GM18520 (cell line): ENCODE results near the gene GANAB.
"Not testable (repeated sequence)": the region's sequence is repeated elsewhere in the genome, so short reads cannot be mapped to it uniquely, and the experiment has no call there.

Experiments used
- ATAC-seq: cut with Tn5 transposase; IDR thresholded peaks from one replicate; pipeline ENCODE4 v1.9.1; 2021; ENCODE audit not compliant: unreplicated experiment

The GANAB gene

DNA sequence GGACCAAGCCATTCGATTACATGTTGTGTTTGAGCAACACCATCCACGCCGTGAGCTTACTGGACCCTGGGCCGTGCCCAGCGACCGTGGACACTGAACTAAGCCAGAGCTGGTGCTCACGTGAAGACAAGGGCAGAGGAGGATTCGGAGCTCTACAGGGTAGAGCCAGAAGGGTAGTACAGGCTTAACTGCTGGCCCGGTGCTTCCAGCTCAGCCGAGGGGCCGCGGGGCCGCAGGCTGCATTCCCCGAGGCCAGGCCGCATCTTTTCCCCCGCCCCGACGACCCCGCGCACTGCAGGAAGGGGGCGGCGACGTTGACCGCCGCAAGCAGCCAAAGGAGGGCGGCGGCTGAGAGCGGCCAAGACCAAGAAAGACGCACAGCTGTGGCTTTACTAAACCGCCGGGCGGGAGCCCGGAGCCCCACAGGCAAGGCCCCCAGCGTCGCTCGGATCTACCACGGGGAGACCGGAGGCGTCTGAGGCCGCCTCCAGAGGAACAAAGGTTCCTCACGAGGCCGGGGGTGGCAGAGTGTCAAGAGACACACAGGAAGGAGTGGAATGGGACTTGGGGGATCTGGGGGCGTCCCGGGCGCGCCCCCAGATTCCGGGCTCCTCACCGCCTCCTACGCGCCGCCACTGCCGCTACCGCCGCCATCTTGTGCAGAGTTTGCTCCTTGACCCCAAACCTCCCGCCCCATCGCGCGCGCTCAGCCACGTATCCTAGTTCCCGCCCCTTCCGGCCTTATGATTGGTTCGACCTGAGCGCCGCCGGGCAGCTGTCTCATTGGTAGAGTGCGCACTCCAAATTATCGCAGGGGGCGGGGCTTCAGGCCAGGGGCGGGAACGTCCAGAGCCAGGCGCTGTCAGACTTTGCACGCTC is at the start of gene GANAB:
GANAB (minus strand) TSS at position 668 of the 879 bp plus-strand sequence; CDS start at position 654, 14 bp downstream.
- peak; percentile 81 for ATAC-seq

DNA sequence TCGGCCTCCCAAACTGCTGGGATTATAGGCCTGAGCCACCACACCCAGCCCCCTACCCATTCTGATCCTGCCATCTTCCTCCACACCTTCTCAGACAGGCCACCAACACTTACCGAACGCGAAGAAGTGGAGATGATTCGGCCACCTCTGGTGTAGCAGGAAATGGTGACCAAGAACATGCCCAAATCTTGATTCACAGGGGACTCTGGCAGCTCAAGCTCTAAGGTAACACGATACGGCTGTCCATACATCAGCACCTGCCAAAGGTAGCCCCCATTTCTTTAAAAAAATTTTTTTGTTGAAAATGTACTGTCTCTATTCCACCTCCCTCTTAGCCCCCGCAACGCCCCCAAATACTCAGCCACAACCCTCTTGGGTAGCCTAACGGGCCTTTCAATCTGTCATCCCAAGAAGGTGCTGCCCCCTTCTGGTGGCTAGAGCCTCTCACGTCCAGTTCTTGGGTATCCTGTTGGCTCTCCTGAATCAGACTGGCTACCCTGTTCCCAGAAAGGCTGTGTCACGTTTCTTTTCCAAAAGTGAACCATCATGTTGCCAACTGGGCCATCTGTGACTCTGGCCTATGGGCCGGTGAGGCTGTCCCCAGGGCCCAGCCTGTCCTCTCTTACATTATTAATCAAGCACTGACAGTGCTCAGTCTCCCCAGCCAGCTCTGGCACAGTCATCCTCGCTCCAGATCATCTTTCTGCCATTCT is 48.2 kb upstream of the GANAB start:
- ATAC-seq, result no peak

DNA sequence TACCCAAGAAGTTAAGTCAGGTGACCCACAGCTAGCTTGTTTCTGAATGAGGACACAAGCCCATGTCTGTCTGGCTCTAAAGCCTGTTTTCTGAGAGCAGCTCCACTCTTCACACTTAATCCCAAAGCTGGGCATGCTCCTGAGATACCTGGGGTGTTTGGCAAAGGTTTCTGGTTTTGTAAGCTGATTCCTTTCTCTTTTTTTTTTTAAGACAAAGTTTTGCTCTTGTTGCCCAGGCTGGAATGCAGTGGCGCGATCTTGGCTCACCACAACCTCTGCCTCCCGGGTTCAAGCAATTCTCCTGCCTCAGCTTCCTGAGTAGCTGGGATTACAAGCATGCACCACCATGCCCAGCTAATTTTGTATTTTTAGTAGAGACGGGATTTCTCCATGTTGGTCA is 47.2 kb upstream of the GANAB start:
- ATAC-seq, result not testable (repeated sequence)

DNA sequence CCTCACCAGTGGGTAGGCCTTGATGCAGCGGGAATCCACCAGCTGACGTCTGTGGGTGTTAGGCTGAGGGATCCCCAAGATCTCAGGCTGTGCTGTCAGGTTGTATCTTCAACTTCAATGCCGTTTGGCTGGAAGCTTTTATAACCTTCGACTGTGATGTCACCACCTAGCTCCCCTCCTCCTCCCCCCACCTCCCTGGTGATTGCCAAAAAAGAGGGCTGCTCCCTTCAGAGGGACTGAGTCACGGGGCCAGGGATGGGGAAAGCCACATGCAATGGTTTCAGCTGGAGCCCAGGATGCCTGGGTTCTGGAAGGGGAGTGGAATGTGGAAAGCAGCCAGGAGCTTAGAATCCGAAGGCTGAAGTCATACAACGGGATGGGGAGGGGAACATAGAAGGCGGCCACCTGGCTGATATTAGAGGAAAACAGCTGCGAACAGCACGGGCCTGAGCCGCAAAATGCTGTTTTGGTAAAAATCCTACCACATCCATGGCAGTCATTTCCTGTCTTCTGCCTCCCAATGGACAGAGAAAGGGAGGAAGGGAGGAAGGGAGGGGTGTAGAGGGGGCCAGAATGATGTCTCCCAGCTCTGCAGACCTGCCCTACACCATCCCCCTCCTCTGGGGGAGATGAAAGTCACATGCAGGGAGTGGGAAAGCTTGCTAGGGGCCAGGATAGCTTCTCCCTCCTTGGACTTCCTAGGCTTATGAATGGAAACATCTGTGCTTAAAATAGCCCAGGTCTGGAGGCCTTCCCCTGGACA is 43.2 kb upstream of the GANAB start, which contains the start of gene LRRN4CL:
LRRN4CL (minus strand) TSS at position 110 of the 763 bp plus-strand sequence. CDS start 1,022 bp downstream, outside the sequence.
- ATAC-seq, result no peak

DNA sequence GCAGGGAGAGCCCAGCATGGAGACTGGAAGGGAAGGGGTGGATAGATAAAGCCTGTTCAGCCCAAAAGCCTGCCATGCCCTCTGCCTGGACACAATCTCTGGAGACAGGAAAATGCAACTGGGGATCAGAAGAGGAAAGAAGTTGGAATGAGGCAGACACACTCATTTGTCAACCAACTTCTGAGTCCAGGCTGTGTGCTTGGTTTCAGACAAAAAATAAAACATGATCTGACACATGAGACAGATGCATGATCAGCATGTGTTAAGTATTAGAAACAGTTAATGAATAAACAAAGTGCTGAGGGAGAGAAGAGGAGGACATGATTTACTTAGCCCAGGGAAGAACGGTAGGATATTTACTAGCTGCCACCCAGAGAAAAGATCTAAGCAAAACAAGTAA is 42.1 kb upstream of the GANAB start:
- ATAC-seq, result no peak

DNA sequence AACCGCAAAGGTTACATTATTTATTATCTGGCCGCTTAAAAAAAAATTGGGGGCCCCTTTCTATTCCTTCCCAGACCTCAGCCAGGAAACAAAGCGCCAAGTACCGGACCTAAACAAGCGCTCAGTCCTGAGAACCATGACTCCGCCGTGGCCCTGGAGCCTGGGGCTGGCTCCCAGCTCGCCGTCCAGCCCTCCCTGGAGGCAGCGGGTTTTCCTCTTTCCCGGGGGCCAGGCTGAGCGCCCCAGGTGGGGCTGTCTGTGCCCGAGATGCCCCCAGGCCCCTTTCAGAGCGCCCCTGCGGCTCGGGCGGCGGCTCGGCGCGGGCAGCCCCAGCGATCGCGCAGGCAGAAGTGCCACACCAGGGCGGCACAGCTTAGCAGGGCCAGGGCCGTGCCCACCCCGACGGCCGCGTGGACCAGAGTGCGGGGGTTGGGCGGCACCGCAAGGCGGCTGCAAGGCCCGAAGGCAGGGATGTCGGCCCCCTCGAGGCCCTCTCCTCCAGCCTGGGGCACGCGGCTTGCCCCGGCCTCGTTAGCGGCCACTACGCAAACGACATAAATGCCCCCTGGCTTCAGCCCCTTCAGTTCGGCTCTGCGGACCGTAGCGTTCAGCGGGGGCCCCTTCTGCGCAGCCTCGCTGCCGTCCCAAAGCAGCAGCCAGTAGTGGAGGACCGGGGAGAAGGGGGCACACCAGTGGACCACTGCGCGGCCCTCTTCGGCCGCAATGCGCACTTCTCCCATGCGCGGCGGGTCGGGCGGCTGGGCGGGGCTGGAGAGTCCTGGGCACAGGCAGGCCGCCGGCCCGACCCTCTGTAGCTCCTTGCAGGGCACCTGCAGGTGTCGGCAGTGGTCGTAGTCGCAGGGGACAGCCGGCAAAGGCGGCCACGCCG is 41.3 kb upstream of the GANAB start:
- no peak for ATAC-seq

DNA sequence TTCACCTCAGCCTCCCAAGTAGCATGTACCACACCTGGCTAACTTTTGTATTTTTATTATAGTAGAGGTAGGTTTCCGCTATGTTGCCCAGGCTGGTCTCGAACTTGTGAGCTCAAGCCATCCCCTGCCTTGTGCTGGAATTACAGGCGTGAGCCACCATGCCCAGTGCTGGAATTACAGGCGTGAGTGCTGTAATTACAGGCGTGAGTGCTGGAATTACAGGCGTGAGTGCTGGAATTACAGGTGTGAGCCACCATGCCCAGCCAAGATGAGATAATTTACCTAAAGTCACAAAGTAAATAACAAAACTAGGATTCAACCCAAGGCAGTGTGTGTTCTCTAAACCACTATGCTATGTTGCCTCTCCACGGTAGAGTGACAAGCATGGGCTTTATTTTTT is 36.1 kb upstream of the GANAB start:
- no peak for ATAC-seq

DNA sequence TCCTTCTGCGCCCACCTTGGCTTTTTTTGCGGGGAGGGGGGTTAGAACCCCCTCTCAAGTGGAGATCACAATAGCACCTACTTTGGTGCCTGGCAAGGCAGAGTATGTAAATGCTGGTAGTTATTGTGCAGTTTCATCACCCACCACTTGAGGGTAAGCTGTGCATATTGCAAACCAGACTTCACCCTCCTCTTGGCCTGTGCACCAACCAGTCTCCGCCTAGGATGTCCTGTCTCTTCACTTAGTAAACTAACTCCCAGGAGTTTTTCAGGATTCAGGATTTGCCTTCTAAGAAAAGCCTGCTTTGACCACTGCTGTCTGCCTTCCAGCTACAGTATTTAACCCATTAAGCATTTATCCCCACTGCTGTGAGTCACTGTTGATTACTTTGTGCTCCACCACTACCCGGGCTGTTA is 34.4 kb upstream of the GANAB start:
- peak; percentile 48 for ATAC-seq

DNA sequence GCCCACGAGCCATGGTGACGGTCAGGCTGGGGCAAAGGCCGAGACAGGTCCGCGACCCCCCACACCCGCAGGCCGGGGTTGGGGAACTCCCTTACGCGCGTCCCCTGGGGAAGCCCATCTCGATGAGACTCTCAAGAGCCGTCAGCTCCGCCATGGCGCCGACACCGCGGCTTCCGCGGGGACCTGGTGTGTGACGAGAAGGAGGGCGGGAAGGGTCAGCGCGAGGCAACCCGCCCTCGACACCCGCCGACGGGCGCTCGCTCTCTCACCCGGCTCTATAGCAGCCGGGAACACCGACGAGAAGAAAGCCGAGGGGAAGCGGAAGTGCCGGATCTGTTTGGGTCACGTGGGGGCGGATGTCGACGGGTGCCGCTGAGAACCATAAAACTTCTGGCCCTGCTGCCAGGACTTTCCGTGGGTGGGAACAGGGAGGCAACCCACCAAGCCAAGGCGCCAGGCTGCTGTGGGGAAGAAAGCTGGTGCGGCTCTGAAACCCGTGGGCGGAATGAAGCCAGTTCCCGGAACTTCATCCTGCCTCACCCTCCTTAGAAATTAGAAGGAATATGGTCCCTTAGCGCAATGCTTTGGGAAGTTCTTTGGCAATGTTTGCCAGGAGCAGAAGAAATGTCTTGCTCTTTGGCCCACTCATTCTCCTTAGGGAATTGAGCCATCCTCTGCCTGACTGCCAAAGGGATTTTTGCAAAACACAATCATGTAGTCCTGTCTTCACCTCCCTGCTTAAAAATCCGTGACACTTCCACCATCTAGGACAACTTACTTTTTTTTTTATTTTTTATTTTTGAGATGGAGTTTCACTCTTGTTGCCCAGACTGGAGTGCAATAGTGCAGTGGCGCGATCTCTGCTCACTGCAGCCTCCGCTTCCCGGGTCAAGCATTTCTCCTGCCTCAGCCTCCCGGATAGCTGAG is 32.6 kb upstream of the GANAB start, which contains the start of gene UBXN1:
UBXN1 (minus strand) TSS at position 304 of the 927 bp plus-strand sequence; CDS start at position 154, 150 bp downstream.
- ATAC-seq, result no peak

DNA sequence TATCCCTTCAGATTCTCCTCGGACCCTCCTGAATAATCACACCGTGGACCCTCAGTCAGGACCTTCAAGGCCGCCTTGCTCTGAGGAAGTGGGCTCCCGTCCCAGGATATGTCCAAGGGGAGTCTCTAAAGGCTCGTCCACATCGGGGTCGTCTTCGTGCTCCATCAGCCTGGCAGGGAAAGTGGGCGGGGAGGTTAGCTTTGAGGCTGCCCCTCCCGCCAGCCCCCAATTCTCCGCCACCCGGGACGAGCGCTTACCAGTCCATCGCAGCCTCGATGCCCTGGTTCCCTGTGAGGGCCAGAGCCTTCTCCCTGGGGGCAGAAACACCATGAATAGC is 32.0 kb upstream of the GANAB start:
- ATAC-seq, result no peak

DNA sequence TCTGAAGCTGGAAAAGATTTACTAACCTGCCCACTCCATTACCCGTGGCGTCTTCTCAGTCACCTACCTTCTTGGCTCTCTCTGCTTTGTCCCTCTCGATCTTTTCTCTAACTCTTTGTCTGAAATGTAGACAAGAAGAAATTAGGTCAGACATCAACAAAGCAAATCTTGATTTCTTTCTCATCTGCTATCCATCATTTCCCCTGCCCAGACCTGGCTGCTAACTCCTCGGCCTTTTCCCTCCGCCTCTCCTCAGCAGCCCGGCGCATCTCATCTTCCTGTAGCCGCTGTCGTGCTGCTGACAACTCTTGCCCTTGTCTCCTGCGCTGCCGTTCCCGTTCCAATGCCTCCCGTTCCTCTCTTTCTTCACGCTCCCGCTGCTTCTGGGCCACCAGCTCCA is 31.3 kb upstream of the GANAB start:
- ATAC-seq, result no peak

DNA sequence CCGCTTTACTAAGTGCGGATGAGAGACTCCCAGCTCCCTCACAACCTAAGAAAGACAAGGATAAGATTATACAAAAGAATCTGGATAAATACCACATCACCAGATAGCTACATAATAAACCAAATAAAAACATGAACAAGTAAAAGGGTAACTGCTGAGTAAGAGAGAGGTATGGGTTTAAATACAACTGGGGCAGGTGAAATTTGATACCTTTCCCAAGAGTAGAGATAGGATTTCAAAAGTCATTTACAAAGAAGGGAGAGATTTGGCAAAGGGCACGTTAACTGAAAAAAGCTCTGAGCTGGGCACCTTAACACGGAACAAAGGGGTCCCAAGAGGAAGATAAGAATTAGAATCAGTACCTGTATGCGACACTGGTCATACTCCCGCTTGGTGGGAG is 30.7 kb upstream of the GANAB start:
- ATAC-seq, result no peak

DNA sequence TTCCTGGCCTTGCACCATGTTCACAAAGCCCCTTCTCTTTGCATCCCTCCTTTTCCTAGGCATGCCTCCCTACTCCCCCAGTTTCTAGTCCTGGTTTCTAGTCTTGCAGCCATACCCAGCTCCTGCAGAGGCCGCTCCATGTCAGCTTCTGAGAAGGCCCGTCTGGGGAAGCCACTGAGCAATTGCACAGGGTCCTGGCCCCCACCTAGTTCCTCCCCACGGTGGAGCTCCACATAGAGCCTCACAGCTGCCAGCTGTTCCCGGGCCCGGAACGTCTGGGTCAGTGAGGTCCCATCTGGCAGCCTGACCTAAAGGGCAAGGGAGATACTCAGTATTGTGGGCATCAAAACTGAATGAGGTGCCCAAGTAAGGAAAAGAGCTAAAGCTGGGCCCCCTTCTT is 30.3 kb upstream of the GANAB start:
- no peak for ATAC-seq

DNA sequence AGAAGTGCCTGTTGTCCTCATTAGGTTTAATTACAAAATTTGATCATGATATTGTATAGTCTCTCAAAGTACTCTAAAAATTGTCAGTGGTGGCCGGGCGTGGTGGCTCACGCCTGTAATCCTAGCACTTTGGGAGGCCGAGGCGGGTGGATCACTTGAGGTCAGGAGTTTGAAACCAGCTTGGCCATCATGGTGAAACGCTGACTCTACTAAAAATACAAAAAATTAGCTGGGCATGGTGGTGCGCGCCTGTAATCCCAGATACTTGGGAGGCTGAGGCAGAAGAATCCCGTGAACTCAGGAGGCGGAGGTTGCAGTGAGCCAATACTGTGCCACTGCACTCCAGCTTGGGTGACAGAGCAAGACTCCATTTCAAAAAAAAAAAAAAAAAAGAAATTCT is 29.0 kb upstream of the GANAB start:
- not testable (repeated sequence) for ATAC-seq

DNA sequence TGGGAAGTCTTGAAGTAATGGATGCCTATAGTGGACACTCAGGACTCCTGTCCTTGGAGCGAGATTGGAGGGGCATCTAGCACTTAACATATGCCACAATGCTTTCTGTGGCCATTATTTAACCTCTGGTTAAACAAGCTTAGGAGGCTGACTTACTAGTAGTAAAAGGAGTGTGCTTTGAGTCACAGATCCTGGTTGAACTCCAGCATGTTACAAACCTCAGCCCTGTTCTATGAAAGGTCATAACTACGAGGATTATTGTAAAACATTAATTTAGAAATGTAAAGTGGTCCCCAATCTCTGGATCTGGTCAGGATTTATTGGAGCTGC is 26.7 kb upstream of the GANAB start:
- no peak for ATAC-seq

DNA sequence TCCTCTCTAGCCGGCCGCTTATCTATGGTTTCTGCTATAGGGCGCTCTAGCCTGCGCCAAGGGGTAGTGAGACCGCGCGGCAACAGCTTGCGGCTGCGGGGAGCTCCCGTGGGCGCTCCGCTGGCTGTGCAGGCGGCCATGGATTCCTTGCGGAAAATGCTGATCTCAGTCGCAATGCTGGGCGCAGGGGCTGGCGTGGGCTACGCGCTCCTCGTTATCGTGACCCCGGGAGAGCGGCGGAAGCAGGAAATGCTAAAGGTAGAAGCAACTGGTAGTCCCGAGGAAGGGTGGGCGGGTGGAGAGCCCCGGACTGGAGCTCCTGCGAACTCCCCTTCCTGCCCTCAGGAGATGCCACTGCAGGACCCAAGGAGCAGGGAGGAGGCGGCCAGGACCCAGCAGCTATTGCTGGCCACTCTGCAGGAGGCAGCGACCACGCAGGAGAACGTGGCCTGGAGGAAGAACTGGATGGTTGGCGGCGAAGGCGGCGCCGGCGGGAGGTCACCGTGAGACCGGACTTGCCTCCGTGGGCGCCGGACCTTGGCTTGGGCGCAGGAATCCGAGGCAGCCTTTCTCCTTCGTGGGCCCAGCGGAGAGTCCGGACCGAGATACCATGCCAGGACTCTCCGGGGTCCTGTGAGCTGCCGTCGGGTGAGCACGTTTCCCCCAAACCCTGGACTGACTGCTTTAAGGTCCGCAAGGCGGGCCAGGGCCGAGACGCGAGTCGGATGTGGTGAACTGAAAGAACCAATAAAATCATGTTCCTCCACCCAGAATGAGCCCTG is 25.4 kb upstream of the GANAB start, which contains the start of the genes LBHD1 and UQCC3:
LBHD1 (minus strand) TSS at position 660 of the 782 bp plus-strand sequence. CDS start 2,236 bp downstream, outside the sequence.
UQCC3 (plus strand) TSS at position 66 of the 782 bp plus-strand sequence; CDS start at position 139, 73 bp downstream.
- ATAC-seq, result peak; percentile 36

DNA sequence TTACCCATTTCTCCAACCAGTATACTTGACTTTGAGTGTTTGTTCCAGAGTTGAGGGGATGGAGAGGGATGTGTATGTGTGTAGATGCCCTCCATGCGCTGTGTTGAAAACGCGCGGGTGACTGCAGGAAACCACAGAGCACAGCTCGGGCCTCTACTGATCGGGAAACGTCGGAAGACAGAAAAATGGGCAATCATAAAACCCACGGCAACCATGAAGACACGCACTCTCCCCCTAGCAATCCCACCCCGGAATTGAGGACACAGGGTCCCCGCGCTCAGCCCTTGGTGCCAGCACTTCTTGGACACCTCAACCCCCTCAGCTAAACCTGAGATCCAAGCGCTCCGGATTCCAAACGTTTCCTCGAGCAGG is 24.8 kb upstream of the GANAB start:
- ATAC-seq, result no peak

DNA sequence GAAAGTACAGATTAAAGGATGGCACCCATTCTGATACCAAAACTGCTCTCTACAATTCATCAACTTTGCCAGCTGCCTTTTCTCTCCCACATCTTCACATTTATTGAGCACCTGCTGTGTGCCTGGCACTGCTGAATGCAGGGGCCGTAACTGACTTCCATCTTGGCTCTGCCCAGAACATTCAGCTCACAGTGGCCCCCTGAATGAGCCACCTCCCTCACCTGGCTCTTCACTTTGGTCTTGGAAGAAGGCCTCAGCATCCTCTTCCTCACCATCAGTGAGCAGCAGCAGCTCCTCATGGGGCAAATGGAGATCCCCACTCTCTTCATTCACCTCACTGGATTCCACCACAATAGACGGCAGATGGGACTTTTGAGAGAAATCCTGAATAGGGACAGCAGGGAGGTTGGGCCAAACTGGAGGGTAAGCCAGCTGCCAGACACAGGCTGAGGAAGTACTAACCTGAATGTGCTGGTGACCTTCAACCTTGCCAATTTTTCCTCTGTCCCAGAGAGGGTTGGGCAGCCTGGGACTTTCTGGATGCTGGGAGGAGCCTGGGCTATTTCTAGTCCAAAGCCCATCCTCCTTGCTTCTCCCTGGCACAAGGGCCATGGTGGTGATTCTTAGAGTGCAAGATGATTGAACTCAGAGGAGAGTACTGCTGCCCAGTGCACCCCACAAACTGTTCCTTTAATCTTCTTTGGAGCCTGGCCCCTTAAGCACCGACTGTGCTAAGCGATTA is 23.2 kb upstream of the GANAB start:
- no peak for ATAC-seq
